ENCODE measurements around the gene EPHA2.
"Not testable (repeated sequence)": the region's sequence is repeated elsewhere in the genome, so short reads cannot be mapped to it uniquely, and the experiment has no call there.

Gene EPHA2
- total RNA-seq = 0 to 2.3 (median 0.19) reads per million in 17 experiments

GRCh38 chr1:16155537-16156410 lies at the start of gene EPHA2:
TSS of gene EPHA2 (minus strand) at chr1:16156069. CDS start at chr1:16155932, 137 bp downstream.
- DNase-seq = peak; percentile 46 to 71 (median 56)

GRCh38 chr1:16205334-16205671 lies 49.4 kb upstream of the EPHA2 start:
- no peak for DNase-seq

GRCh38 chr1:16204634-16205333 lies 48.9 kb upstream of the EPHA2 start:
- DNase-seq = no peak

GRCh38 chr1:16204216-16204615 lies 48.3 kb upstream of the EPHA2 start:
- no peak for DNase-seq

- DNase-seq = no peak
Measured at GRCh38 chr1:16203550-16203949, 47.7 kb upstream of the EPHA2 start.

- no peak for DNase-seq
Measured at GRCh38 chr1:16202281-16203210, 46.7 kb upstream of the EPHA2 start.

GRCh38 chr1:16199700-16200099 lies 43.8 kb upstream of the EPHA2 start:
- DNase-seq = no peak

GRCh38 chr1:16199157-16199501 lies 43.3 kb upstream of the EPHA2 start:
- no peak for DNase-seq

- no peak for DNase-seq
Measured at GRCh38 chr1:16198444-16199156, 42.7 kb upstream of the EPHA2 start.

GRCh38 chr1:16196874-16197273 lies 41.0 kb upstream of the EPHA2 start:
- DNase-seq = no peak

GRCh38 chr1:16196139-16196538 lies 40.3 kb upstream of the EPHA2 start:
- not testable (repeated sequence) for DNase-seq

GRCh38 chr1:16195518-16195905 lies 39.6 kb upstream of the EPHA2 start:
- no peak for DNase-seq

- DNase-seq = no peak
Measured at GRCh38 chr1:16191916-16192546, 36.2 kb upstream of the EPHA2 start.

GRCh38 chr1:16191309-16191708 lies 35.4 kb upstream of the EPHA2 start:
- DNase-seq = no peak

GRCh38 chr1:16189921-16190621 lies 34.2 kb upstream of the EPHA2 start:
- DNase-seq = no peak

- no peak for DNase-seq
Measured at GRCh38 chr1:16189003-16189402, 33.1 kb upstream of the EPHA2 start.

GRCh38 chr1:16187748-16188401 lies 32.0 kb upstream of the EPHA2 start:
- DNase-seq = peak; percentile 65 to 86 (median 78)

GRCh38 chr1:16186655-16187235 lies 30.9 kb upstream of the EPHA2 start:
- DNase-seq = no peak

- DNase-seq = no peak
Measured at GRCh38 chr1:16184557-16185303, 28.9 kb upstream of the EPHA2 start.

All from suppressor macrophage (primary cell).